GM04503 (cell line): Measurements from ENCODE around the gene FGF12.

ENCODE experiments used
- DNase-seq: peaks from one replicate; pipeline ENCODE4 v3.0.0-alpha.2; 2012; ENCODE audit warnings: low read depth

Gene FGF12

DNA sequence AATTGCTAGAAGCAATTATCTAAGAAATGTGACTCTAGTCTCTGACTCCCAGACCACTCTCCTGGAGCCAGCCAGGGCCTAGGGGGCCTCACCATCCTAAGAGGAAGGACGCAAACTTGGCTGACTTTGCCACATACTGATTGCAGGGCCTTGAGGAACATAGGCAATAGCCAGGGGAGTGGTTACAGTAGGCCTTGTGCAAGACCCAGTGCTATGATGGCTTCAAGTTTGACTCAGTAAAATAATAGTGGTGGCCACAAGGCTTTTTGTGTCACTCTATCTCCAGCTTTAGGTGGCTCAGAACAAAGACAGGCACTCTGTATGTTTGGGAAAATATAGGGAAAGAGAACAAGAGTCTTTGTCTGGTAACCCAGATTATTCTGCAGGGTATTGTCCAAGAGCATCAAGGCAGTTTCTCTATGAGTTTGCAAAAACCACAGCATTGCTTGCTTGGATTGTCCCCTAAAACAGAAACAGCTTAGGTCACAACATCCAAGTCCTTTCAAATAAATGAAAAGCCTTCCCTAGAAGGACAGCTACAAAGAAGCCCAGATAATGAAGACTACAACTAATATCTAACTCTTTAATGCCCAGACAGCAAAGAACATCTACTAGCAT lies 634.8 kb downstream of the FGF12 start:
- DNase-seq: no peak

- no peak for DNase-seq
These were observed 635.5 kb downstream of the FGF12 start for GRCh38 chr3:192091831-192092230.

DNA sequence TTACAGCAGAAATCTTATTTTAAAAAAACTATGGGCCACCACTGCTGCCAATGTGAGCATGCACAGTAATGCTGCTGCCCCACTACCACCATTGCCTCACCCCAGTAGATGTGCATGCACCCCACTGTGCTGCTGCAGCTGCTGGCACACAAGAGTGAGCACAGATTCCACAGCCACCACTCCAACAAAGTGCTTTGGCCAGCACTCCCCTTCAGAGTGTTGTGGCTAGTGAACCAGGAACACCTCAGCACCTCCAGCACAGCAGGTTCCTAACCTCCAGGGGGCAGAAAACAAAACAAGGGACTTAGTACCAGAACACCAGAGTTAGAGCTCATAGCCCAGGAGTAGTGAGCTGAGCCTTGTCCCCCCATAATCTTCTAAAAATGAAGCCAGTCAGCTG lies 636.8 kb downstream of the FGF12 start:
- no peak for DNase-seq
